H54 (cell line): ENCODE data around the gene CTNNBL1.
"Not testable (repeated sequence)": the region's sequence is repeated elsewhere in the genome, so short reads cannot be mapped to it uniquely, and the experiment has no call there.

Experiments used
- DNase-seq: peaks from one replicate; pipeline ENCODE4 v3.0.0; 2011; ENCODE audit warnings: low spot score, mixed read lengths; ENCODE audit not compliant: insufficient read length
- FAIRE-seq: peaks from 3 replicates; lab custom pipeline; 2011; peaks lifted over from hg19 to GRCh38; lab: Jason Lieb, UNC
- POLR2A ChIP-seq: IDR thresholded peaks from 2 replicates; pipeline ENCODE4 v1.6.1; 2011; ENCODE audit warnings: low read depth, mild to moderate bottlenecking, low read length

CTNNBL1 gene, protein sequence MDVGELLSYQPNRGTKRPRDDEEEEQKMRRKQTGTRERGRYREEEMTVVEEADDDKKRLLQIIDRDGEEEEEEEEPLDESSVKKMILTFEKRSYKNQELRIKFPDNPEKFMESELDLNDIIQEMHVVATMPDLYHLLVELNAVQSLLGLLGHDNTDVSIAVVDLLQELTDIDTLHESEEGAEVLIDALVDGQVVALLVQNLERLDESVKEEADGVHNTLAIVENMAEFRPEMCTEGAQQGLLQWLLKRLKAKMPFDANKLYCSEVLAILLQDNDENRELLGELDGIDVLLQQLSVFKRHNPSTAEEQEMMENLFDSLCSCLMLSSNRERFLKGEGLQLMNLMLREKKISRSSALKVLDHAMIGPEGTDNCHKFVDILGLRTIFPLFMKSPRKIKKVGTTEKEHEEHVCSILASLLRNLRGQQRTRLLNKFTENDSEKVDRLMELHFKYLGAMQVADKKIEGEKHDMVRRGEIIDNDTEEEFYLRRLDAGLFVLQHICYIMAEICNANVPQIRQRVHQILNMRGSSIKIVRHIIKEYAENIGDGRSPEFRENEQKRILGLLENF

DNA sequence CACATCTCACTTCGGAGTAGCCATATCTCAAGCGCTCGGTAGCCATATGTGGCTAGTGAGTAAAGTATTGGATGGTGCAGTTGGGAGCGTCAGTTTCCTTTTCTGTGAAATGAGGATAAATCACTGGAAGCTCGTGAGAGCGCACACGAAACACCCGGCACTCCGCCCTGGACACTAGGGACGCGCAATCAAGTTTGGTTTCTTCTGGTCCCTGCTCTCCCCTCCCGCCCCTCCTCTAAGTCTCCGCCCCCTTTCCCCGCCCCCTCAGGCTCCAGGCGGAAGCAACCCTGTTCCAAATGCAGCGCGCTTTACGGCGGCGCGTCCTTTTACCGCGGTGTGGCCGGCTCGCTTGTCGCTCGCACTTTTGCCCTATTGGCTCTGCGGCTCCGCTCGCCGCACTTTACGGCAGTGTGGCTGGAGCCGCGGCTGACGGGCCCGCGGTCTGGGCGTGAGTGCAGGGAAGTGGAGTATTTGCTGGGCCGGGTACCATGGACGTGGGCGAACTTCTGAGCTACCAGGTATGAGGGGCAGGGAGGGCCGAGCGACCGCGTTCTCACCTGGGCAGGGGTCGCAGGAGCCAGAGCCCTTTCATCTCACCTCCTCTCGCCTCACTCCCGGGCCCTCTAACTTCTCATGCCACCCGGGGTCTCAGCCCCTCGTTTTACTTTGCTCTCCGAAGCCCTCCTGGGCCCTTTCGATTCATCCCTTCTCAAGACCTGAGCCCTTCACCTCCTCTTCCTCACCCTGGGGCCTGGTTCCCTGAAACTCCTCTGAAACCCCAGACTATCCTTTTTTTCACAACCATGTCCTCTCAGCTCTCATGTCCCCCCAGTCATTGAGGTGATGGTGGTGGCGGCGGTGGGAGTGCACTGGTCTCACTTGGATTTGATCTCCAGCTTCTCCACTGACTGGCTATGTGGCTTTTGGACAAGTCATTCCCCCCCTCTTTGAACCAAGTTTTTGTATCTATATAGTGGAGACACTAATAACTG, at the start of gene CTNNBL1:
Gene CTNNBL1, plus strand, starts transcription at position 396 of the 992 bp plus-strand sequence. Its CDS starts 93 bp downstream, at position 489.
- DNase-seq (peak; percentile 90), FAIRE-seq (no peak)
- peak; percentile 82 for TF ChIP-seq POLR2A

DNA sequence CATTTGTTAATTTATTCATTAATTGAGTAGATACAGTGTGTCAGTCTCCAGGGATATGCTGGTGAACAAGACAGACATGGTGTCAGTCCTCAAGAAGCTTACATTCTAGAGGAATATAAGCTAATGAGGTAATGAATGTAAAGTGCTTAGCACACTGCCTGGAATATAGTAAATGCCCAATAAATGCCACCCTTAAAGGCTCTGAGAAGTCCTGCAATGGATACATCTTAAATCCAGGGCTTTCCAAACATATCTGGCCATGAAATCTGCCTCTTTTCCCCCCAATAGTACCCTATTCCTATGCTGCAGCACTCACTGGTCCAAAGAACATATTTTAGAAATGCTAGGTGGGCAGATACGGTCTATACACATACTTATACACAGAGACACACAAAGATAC, 49.2 kb upstream of the CTNNBL1 start:
- no peak for DNase-seq
- no peak for FAIRE-seq
- TF ChIP-seq POLR2A = no peak

DNA sequence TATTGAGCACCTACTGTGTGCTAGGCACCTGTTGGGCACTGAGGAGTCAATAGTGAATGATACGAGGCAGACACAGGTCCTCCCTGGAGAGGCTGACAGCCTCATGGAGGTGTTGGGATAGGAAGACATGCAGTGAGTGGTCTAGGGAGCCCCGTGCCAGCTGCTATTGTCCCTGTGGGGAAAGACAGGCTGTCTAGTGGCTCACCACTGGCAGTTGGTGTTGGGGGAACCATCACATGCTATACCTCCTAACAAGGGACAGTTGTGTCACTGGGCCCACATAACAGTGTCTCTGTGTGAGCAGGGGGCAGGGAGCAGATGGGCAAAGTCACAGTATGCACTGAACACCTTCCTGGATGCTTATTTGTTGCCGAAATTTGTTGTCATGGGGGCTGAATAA, 45.9 kb upstream of the CTNNBL1 start:
- TF ChIP-seq POLR2A = no peak
- DNase-seq (no peak), FAIRE-seq (no peak)

DNA sequence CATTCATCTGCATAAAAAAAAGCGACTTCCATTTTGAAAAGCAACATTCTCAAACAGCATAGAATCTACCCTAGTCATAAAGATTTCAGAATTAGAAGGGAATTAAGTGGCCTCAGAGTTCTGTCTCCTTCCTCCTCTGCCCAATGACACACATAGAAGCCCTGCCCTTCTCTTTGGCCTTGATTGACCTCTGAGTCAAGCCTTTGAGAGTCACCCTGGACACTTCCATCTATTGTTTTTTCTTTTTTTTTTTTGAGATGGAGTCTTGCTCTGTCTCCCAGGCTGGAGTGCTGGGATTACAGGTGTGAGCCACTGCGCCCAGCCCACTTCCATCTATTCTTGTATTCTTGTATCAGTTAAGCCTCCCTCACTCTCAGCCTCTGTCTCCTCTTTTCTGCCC, 44.8 kb upstream of the CTNNBL1 start:
- DNase-seq (peak; percentile 25), FAIRE-seq (no peak)
- TF ChIP-seq POLR2A = no peak

DNA sequence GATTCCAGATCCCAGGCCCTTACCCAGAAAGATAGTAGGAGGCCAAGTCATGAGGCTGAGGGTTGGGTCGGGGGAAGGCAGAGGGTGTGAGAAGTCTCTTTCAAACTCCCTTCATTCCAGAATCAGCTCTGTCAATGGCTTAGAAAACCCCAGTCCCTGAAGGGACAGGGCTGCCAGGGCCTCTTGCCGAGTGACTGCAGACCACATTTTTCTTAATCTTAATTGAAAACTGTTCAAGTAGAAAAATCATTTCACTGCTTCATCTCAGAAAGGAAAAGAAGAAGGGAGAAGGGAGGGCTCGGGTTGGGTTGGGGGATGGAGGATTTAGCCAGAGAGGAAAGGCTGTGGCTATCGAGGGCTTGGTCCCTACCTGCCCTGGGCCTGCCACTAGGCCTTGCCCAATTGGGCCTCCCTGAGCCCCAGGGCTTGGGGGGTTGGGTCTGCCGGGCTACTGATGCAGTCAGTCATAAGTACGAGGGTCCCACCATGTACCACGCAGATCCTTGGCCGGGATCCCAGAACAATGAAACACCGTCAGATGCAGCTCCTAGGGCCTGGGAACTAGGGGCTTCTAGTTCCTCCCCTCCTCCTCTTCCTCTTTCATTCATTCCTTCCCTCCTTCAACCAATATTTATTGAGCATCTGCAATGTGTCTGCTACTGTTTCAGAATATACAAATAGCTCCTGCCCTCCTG, 44.0 kb upstream of the CTNNBL1 start:
- no peak for DNase-seq
- no peak for TF ChIP-seq POLR2A
- no peak for FAIRE-seq

DNA sequence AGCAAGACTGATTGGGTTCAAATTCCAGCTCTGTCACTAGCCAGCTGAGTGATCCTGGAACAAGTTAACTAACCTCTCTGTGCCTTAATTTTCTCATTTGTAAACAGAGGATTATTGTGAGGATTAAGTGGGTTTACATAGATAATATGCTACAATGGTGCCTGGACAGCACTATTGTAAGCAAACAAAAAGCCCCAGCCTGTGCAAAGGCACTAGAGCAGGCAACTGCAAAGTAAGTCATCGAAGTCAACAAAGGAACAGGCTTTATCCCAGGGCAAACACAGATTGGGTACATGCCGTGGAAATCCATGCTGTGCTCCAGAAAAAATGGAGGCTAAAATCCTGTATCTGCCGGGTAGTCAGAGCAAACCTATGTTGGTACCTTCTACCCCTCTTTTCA, 43.2 kb upstream of the CTNNBL1 start:
- DNase-seq (no peak), FAIRE-seq (no peak)
- no peak for TF ChIP-seq POLR2A

DNA sequence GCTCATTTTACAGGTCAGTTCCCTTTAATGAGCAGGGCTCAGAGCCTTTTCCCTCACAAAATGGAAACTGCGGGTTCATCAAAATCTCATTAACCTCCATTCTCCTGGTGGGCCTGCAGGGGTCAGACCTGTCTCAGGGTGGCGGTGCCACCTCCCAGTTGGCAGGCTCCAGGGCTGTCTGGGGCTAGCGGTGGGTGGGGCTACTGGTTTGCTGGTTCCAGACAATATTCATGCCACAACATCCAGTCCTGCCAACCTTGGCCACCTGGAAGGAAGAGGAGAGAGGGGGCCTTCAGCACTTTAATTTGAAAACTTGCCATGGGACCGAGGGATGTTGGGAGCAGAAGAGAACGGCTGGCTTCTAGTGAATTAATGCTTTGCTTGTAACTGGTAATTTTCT, 41.9 kb upstream of the CTNNBL1 start:
- FAIRE-seq = no peak
- TF ChIP-seq POLR2A = no peak
- no peak for DNase-seq

DNA sequence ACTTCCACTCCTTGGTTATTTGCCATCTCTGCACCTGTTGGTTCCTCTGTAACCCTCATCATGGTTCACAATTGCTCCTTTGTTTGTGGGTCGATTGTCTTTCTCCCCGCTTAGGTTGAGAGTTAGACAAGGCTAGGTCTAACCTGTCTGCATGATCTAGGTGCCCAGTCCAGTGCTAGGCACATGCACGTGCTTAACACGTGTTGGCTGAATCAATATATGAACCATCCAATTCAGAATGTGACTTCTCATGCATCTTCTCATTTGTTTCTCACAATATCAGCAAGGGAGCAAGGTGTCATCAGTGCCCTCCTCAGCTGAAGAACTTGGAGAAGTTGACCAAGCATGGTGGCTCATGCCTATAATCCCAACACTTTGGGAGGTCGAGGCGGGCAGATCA, 36.9 kb upstream of the CTNNBL1 start:
- DNase-seq (no peak), FAIRE-seq (no peak)
- no peak for TF ChIP-seq POLR2A

DNA sequence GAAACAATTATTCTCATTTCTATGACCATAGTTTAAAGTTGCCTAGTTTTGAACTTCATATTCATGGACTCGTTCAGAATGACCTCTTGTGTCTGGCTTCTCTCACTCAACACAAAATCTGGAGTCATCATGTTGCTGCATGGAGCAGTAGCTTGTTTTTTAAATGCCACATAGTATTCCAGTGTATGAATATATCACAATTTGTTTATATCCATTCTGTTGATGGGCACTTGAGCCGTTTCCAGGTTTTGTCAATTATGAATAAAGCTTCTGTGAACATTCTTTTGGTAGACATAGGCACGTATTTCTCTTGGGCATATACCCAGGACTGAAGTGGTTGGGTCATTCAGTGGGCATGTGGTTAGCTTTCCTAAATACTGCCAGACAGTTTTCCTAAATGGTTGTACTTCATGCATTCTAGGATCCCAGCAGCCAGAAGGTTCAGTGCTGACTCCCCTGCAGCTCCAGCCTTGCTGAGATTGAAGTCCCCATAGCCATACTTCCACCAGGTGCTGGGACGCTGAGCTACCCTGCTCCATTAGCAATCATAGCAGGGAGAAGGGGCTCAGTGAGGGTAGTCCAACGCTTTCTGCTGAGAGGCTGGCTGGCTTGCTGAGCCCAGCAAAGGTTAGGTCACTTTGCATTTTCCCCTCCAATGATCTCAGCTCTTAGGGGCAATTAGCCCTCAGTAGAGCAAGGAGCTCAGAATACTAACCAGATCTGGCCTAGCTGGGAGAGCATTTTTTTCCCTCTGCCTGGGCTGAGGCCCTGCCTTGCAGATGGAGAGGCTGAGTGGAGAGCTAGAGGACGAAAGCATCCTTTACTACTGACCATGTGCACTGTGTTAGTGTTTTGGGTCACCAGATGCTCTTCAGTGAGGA, 35.7 kb upstream of the CTNNBL1 start:
- DNase-seq (no peak), FAIRE-seq (no peak)
- no peak for TF ChIP-seq POLR2A

DNA sequence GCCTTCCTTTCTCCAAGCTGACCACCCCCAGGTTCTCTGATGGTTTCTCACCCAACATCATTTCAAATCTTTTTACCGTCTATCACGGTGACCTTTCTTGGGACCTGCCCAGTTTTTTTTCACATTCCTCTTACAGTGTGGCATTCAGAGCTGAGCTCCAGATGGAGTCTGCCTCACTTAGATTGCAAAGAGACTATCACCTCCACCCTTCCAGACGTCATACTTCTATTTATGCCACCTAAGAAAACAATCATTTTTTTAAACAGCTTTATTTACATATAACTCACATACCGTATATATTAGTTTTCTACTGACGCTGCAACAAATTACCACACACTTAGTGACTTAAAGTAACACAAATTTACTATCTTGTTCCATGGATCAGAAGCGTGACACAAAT, 32.3 kb upstream of the CTNNBL1 start:
- no peak for DNase-seq
- TF ChIP-seq POLR2A = no peak
- no peak for FAIRE-seq

DNA sequence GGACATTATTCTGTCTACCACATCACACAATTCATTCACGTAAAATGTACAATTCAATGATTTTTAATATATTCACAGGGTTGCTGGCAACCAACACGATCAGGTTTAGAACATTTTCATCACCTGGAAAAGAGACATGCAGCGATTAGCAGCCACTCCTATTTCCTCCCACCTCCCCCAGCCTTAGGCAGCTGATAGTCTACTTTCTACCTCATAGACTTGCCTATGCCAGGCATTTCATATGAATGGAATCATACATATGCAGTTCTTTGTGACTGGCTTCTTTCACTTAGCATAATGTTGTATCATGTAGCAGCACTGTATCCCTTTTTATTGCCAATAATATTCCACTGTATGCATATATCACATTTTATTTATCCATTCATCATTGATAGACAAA, 31.5 kb upstream of the CTNNBL1 start:
- TF ChIP-seq POLR2A = no peak
- DNase-seq (no peak), FAIRE-seq (no peak)

DNA sequence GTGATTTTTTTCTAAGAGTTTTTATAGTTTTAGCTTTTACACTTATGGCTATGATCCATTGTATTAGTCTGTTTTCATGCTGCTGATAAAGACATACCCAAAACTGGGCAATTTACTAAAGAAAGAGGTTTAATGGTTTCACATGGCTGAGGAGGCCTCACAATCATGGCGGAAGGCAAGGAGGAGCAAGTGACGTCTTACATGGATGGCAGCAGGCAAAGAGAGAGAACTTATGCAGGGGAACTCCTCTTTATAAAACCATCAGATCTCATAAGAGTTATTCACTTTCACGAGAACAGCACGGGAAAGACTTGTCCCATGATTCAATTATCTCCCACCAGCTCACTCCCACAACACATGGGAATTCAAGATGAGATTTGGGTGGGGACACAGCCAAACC, 29.2 kb upstream of the CTNNBL1 start:
- not testable (repeated sequence) for FAIRE-seq, DNase-seq
